HG02588 (cell line): Measurements from ENCODE around the gene NKAIN1.
"Not testable (repeated sequence)": the region's sequence is repeated elsewhere in the genome, so short reads cannot be mapped to it uniquely, and the experiment has no call there.

ENCODE experiments used
- ATAC-seq: cut with Tn5 transposase; IDR thresholded peaks from one replicate; pipeline ENCODE4 v1.9.1; 2021; ENCODE audit warnings: mild to moderate bottlenecking, moderate library complexity; ENCODE audit not compliant: unreplicated experiment

NKAIN1 gene

DNA sequence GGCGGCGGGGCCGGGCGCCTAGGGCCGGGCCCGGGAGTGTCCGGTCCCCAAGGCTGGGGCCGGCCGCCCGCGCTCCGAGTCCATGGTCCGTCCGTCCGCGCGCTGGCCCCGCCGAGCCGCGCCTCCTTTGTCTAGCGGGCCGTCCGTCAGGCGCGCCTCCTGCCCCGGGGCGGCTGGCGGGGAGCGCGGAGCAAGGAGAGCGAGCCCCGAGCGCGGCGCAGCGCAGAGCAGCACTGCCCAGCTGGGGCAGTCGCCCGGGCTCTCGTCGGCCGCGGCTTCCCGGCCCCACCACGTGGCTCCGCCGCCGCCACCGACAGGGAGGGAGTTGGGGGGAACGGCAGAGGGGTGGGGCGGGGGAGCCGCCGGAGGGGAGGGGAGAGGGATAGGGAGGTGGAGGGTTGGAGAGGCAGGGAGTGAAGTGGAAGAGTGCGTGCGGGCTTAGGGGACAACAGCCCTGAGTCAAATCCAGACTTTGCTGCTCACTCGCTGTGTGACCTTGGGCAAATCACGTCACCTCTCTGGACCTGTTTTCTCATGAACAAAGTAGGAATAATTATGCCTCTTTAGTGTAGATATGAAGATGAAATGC lies at the start of gene NKAIN1:
Gene NKAIN1, minus strand, starts transcription at position 235 of the 589 bp plus-strand sequence. CDS start 340 bp downstream, outside the sequence.
- ATAC-seq, result no peak

DNA sequence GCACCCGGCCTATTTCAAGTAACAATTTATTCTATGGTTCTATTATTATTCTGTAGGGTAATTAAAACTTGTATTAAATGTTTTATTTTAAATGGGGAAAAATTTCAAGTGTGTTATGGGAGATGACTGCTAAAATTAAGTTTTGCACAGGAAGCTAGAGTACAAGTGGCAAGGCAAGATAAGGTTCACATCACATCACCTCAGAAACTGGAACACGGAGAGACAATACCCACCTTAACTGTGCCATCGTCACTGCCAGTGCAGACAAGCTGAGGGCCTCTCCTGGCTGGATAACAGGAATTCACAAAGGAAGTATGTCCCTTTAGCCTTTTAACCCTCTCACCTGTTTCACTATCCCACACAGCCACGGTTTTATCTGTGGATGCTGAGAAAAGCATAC lies 49.3 kb upstream of the NKAIN1 start:
- no peak for ATAC-seq

DNA sequence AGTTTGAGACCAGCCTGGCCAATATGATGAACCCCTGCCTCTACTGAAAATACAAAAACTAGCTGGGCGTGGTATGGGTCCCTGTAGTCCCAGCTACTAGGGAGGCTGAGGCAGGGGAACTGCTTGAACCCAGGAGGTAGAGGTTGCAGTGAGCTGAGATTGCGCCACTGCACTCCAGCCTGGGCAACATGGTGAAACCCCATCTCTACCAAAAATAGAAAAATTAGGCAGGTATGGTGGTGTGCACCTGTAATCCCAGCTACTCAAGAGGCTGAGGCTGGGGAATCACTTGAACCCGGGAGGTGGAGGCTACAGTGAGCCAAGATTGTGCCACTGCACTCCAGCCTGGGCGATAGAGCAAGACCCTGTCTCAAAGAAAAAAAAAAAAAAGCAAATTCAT lies 48.1 kb upstream of the NKAIN1 start:
- ATAC-seq, result not testable (repeated sequence)

DNA sequence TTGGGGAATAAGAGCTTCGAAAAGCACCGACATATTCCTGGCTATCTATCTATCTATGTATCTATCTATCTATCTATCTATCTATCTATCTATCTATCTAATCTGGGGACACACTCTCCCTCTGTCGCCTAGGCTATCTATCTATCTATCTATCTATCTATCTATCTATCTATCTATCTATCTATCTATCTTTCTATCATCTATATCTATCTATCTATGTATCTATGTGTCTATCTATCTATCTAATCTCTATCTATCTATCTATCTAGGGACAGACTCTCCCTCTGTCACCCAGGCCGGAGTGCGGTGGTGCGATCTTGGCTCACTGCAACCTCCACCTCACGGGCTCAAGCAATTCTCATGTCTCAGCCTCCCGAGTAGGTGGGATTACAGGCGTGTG lies 42.7 kb upstream of the NKAIN1 start:
- ATAC-seq, result not testable (repeated sequence)

DNA sequence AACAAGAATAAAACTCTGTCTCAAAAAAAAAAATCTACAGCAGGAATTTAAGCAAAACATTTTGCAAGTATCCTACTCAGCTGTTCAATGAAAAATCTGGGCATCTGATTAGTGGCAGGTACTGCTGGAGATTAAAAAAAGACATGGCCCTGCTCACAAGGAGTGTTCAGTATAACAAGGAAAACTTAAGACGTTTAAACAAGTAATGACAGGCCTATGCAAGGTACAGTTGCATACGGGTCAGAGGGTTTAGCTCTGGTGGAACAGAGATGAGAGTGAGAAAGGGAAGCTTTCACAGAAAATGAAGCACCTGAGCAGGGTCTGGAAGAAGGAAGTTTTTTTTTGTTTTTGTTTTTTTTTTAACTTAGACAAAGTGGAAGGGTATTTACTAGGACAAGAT lies 33.9 kb upstream of the NKAIN1 start:
- ATAC-seq, result no peak

DNA sequence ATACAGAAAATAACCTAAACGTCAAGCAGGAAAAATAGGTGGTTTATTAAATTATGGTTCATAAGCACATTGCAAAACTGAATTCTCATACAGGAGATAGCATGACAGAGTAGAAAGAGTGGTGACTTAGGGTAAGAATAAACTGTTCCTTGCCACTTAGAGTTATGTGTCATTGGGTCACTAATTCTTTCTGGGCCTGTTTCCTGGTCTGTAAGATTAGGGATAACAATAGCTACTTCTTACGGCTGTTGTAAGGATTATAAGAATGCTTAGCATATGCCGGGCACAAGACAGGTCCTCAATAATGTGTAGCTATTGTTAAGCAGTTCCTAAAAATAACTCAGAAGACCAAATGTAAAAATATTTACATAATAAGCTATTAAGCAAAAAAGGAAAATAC lies 32.7 kb upstream of the NKAIN1 start:
- no peak for ATAC-seq

DNA sequence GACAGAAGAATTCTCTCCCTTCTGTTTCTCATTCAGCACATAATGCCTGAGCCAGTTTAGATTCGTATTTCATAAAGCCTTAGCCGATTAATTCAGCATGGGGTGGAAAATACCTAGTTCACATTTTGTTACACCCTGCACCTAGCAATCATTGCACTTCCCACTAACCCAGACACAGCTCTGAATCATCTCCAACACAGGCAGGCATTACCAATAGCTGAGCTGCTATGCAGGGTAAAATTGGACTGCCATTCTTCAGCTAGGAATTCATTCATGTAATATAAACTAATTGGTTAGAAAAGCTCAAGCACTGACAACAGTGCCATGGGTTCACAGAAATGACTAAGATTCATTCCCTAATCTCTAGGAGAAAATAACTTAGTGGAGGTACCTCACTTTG lies 26.9 kb upstream of the NKAIN1 start:
- no peak for ATAC-seq

DNA sequence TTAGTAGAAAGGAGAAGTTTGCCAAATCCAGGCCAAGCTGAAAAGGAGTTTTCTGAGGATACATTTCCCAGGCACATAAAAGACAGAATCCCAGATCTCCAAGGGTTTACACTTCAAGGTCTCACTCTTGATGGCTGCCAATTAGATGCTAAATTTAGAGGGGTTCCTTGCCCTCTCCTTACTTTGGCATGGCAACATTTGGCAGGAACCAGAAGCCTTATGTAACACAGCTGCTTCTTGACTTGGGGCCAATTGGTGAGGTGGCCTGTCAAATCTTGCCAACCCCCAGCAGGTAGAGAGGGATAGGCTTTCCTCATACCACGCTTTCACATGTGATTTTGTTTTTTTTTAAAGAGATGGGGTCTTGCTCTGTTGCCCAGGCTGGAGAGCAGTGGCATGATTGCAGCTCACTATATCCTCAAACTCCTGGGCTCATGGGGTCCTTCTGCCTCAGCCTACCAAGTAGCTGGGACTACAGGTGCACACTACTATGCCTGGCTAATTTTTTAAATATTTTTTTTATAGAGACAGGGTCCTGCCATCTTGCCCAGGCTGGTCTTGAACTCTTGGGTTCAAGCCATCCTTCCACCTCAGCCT lies 25.2 kb upstream of the NKAIN1 start:
- no peak for ATAC-seq

DNA sequence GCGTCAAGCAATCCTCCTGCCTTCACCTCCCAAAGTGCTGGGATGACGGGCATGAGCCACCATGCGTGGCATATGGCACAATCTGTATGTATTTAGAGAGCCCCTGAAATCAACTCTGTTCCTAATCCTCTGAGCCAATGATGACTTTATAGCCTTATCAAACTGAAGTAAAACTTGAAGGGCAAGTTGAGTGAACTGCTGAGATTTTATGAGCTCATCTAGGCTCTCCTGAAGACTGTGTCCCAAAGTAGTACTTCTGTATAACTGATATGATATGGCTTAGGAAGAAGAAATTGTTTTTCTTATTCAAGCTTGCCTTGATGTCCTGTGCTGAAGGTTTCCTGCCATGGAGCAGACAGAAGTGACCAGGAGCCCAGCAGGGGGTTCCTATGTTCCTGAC lies 23.7 kb upstream of the NKAIN1 start:
- ATAC-seq, result no peak

DNA sequence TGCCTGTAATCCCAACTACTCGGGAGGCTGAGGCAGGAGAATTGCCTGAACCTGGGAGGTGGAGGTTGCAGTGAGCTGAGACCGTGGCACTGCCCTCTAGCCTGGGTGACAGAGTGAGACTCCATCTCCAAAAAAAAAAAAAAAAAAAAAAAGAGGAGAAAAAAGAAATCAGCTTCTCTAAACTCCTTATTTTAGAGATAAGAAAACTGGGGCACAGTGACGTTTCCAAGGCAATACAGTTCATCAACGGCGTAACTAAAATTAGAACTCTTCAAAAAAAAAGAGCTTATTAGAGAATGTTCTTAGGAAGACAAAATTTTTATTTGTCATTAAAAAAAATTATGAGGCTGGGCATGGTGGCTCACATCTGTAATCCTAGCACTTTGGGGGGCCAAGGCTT lies 22.7 kb upstream of the NKAIN1 start:
- not testable (repeated sequence) for ATAC-seq

DNA sequence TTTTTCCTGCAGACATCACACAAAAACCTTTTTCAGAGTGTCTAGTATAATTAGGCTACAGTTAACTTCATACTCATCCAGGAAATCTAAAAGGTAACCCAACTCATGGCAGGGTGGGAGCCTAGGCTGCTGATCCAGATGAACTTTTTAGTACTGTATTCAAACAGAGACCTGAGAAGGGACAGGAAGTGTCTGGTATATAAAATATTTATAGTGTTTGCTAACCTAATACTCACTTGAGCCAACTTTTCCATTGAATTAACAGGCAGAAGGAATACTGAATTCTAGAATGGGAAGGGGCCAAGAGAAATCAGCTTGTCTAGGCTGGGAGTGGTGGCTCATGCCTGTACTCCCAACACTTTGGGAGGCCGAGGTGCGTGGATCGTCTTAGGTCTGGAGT lies 22.2 kb upstream of the NKAIN1 start:
- no peak for ATAC-seq

DNA sequence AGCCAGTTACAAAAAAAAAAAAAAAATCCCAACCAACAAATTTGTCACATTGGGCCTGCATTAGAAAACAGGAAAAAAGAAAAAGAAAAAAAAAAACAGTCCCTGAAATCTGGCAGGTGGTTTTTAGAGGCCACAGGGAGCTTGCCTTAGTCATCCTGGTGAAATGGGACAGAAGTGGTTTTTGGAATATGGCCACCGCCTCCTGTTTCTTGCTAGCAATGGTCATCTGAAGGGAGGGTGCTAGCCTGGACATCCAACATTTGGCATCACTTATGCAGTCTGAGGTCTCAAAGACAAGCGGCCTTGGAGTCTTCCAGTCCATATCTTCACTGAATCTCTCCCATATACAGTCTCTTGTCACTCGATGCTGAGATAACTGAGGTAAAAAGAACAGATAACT lies 20.1 kb upstream of the NKAIN1 start:
- no peak for ATAC-seq

DNA sequence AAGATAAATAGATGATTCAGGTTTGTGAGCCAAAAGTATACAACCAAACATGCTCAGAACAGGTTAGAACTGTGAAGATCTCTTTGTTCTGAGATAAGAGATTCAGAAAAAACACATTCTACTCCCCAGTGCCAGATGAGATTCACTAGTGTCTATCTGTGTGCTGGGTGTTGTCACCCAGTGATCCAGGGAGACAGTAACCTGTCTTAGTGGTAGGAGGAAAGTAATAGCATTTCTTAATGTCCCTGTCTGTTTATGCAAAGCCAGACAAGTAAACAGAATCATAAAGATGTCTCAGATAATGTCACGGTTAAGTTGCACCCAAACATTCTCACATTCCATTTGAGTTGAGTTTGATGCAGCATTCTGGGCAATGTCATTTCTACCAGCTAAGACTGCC lies 18.9 kb upstream of the NKAIN1 start:
- no peak for ATAC-seq

DNA sequence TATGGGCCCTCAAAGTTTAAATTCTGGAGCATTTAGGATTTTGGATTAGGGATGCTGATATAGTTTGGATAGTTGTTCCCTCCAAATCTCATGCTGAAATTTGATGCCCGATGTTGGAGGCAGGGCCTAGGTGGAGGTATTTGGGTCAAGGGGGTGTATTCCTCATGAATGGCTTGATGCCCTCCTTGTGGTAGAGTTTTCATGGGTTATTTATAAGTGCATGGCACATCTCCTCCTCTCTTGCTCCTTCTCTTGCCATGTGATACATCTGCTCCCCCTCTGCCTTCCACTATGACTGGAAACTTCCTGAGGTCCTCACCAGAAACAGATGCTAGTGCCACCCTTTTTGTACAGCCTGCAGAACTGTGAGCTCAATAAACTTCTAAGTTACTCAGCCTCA lies 17.5 kb upstream of the NKAIN1 start:
- no peak for ATAC-seq

DNA sequence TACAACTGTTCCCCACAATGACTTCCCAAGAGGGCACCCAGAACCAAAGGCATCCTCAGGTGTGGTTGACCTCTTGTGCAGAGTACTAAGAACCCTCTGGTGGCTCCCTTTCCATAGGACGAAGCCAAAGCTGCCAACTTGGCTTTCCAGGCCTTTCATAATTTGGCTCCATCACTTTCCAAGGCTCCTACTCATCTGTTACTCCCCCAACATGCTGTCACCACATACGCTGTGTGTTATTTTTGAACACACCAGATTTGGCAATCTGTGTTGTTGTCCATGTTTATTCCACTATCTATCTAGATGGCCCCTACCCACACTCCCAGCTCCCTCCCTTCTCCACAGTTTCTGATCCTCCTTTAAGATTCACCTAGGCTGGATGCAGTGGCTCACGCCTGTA lies 10.2 kb upstream of the NKAIN1 start:
- ATAC-seq, result no peak

DNA sequence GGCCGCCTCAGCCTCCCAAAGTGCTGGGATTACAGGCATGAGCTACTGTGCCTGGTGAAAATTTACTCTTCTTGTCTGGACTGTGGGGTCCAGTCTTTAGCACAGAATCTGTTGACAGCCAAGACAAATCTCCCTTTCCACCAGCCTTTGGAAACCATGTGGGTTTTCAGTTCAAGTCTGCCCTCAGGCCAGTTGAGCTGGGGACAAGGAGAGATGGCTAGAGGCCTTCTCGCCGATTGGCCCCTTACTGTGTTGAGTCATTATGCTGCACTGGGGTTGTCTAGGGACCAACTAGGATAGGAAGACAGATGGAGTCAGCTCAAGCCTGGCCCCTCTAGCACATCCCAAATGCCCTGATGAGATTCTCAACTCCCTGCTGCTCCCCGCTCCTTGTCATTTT lies 8.6 kb upstream of the NKAIN1 start:
- ATAC-seq, result no peak

DNA sequence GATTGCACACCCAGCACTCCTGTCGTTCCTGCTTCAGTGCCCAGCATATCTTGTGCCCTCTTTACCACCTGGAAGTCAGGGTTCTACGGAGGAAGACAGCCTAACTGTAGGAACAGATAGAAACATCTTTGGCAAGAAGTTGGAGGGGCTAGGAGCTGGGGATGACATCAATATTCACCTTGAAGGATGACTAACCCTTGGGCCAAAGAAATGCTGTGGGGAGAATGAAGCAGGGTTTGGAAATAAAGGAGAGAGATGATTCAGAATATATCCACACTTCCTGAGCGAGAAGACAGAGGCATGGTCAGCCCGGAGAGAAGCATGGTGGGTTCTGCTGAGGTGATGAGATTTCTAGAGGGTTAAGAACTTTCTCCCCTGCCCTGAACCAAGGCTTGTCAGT lies 4.6 kb upstream of the NKAIN1 start:
- no peak for ATAC-seq

DNA sequence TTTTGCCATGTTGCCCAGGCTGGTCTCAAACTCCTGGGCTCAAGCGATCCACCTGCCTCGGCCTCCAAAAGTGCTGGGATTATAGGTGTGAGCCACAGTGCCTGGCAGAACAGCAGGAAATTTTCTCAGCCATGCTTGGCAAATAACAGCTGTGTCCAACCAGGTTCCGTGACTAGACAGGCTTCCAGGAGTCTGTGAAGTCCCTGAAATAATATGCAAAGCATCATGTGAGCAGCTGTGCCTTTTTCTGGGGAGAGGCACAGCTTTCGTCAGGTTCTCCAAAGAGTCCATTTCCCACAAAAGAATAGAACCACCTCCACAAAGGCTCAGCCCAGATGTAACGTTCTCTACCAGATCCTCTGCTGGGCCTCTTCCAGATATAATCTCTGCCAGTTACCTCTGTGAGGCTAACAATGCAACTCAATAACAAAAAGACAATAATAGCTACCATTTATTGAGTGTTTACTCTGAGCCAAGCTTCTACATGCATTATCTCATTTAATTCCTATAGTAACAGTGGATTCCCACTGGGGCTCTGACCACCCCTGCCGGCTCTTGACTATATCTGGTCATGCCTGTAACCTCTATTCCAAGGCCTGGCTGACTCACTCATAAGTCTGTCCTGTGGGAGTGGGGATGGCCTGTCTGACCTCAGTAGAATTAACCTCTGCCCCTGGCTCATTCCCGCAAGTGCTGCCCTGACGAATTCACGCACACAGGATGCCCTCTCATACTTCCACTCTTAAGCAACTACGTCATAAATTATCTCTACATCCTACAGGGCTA lies 4.0 kb upstream of the NKAIN1 start:
- ATAC-seq, result no peak

DNA sequence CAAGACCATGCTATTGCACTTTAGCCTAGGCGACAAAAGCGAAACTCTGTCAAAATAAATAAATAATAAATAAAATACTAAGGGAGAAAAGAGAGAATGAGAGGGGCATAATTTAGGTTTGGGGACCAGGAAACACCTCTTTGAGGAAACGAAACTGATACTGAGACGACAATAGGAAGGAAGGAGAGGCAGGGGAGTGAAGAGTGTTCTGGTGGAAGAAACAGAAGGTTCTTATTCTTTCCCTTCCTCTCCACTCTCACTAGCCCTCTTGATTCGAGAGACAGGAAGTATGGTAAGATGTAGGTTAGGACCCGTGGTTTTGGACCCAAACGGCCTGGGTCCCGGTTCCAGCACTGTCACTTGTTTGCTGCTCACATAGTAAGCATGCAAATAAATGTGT lies 1.6 kb upstream of the NKAIN1 start:
- ATAC-seq, result no peak

DNA sequence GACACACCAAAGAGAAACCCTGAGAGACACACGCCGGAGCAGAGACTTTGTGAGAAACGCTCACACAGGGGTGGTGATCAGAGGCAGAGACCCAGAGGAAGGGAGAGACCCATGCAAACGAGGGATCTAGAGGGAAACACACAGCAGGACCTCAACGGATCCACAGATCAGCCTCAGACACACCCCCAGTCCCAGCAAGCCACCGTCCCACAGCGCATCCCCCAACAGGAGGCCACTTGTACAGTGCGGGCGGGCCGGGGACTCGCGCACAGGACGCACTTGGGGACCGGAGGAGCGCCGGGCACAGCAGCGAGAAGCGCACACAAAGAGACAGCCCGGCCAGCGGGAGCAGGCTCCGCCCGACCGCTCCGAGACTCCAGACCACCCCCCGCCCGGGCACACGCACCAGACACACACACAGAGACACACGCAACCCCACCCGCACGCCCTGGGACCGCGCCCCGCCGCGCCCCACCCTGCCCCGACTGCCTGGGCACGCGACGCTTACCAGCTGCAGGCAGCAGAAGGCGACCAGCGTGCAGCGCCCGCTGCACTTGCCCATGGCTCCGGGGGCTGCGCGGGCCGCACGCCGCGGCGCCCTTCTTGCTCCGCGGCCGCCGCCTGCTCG lies 587 bp downstream of the NKAIN1 start:
- ATAC-seq, result no peak

DNA sequence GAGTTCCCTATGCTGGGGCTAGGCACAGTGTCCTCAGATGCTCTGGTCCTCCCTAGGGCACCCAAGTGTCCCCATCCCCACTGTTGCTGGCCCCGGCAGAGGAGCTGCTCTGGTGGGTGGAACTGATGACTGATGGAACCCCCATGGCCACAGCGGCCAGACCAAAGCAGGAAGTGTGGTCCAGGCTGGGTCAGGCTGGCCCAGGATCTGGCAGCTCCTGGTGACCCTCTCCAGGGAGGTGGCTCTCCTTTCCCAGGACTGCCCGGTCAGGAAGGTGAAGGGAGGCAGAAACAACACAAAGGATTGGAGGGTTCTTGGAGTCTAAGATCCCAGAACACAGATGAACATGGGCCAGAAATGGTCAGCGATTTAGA lies 1.1 kb downstream of the NKAIN1 start:
- ATAC-seq, result no peak

DNA sequence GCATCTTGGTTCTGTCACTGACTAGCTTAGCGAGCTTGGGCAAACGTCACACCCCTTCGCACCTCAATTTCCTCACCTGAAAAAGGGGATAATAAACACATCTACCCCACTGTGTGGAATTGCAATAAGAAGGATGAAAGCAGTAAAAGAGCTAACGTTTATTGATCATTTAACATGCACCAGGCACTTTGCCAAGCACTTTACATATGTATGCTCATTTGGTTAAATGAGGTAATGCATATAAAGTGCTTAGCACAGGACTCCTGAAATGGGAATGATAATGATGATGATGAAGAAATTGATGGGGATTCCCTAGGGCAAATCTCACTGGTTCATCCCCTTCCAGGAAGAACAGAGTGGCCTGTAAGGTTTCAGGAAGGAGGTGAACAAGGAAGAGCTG lies 4.8 kb downstream of the NKAIN1 start:
- ATAC-seq, result no peak
